Coronary artery (tissue), 2 donors: ENCODE measurements around the gene PCDH1.

Experiments
- DNase-seq: peaks from one replicate; pipeline ENCODE4 v3.0.0-alpha.2; 2017; ENCODE audit warnings: low spot score
- H3K27ac ChIP-seq, 2 donors: fragments of 200-600 bp; sonication (generic); one replicate each; pipeline ENCODE4 v1.5.1; 2016 to 2019
- H3K4me3 ChIP-seq: fragments of 200-600 bp; sonication (generic); 2 replicates; pipeline ENCODE4 v1.5.1; 2016; ENCODE audit warnings: mild to moderate bottlenecking, moderate library complexity
- CTCF ChIP-seq: fragments of 200-600 bp; sonication (generic); IDR thresholded peaks from one replicate; pipeline ENCODE4 v1.5.1; 2019; ENCODE audit warnings: antibody characterized with exemption

The PCDH1 gene

GRCh38 chr5:141814064-141814964 is 63.9 kb downstream of the PCDH1 start:
- DNase-seq, result no peak

GRCh38 chr5:141812512-141812911 is 65.7 kb downstream of the PCDH1 start:
- DNase-seq, result no peak
- H3K4me3 ChIP-seq, result no peak overlapping the region
- H3K27ac ChIP-seq, result no peak overlapping the region
- TF ChIP-seq CTCF, result no peak

More at GRCh38 chr5:141814064-141814964, 63.9 kb downstream of the PCDH1 start:
- Histone ChIP-seq H3K27ac (no peak overlapping the region), H3K4me3 (no peak overlapping the region)
- TF ChIP-seq CTCF, result no peak

- TF ChIP-seq CTCF, result peak; percentile 28
- peak overlapping the region; percentile 53 for H3K4me3 ChIP-seq
- no peak overlapping the region for H3K27ac ChIP-seq
- no peak for DNase-seq
These were observed 66.7 kb downstream of the PCDH1 start for GRCh38 chr5:141811287-141812155.

GRCh38 chr5:141810702-141811101 is 67.5 kb downstream of the PCDH1 start:
- no peak for DNase-seq
- no peak for TF ChIP-seq CTCF
- no peak overlapping the region for H3K27ac ChIP-seq
- no peak overlapping the region for H3K4me3 ChIP-seq

GRCh38 chr5:141809380-141810096 is 68.7 kb downstream of the PCDH1 start:
- TF ChIP-seq CTCF, result no peak
- Histone ChIP-seq H3K4me3 (no peak overlapping the region), H3K27ac (no peak overlapping the region)
- DNase-seq, result no peak

GRCh38 chr5:141808857-141809256 is 69.4 kb downstream of the PCDH1 start:
- H3K27ac ChIP-seq, result no peak overlapping the region
- H3K4me3 ChIP-seq, result no peak overlapping the region
- DNase-seq, result no peak
- no peak for TF ChIP-seq CTCF
